MM.1S (cell line): ENCODE results near the gene TES.

Source experiments
- EZH2 ChIP-seq: fragments of 300-600 bp; sonication (generic); optimal IDR thresholded peaks from 2 replicates; pipeline ENCODE3; 2017; ENCODE audit warnings: low read depth, mild to moderate bottlenecking, antibody characterized with exemption, low read length, mixed read lengths
- EZH2phosphoT487 ChIP-seq: fragments of 300-600 bp; sonication (generic); IDR thresholded peaks from 2 replicates; pipeline ENCODE4 v1.6.1; 2018; ENCODE audit warnings: antibody characterized with exemption, low read length
- TF ChIP-seq, protein P1 (sequence below): fragments of 300-600 bp; sonication (generic); IDR thresholded peaks from 2 replicates; pipeline ENCODE4 v1.5.1; 2016; ENCODE audit warnings: antibody characterized with exemption, low read length, mixed read lengths

DNA sequence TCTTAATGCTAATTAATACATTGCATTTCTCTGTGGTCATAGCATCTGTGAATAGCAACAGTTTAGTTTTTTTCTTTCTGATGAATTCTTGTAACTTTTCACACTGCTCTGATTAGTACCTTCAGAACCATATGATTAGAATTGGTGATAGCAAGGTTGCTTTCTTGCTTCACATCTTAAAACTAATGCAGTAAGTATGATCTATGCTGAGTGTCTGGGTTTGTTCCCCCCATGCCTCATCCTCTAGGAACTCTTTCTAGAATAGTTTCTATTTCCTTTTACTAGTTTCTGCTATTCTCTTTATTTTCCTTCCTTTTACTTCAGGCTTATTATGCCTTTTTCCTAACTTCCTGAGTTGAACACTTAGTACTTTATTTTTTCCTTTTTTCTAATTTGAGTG lies 32.4 kb downstream of the TES start:
- TF ChIP-seq, protein P1, sequence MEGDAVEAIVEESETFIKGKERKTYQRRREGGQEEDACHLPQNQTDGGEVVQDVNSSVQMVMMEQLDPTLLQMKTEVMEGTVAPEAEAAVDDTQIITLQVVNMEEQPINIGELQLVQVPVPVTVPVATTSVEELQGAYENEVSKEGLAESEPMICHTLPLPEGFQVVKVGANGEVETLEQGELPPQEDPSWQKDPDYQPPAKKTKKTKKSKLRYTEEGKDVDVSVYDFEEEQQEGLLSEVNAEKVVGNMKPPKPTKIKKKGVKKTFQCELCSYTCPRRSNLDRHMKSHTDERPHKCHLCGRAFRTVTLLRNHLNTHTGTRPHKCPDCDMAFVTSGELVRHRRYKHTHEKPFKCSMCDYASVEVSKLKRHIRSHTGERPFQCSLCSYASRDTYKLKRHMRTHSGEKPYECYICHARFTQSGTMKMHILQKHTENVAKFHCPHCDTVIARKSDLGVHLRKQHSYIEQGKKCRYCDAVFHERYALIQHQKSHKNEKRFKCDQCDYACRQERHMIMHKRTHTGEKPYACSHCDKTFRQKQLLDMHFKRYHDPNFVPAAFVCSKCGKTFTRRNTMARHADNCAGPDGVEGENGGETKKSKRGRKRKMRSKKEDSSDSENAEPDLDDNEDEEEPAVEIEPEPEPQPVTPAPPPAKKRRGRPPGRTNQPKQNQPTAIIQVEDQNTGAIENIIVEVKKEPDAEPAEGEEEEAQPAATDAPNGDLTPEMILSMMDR: no peak
- TF ChIP-seq EZH2 (no peak), EZH2phosphoT487 (no peak)
